Thoracic aorta (tissue), 2 donors: ENCODE measurements around the gene SGPP1. TPM values are rescaled to one million over a fixed set of nuclear protein-coding genes. Genes with fewer than 3 reads are reported as not detected.

Experiments used
- ATAC-seq: fragments of 150-250 bp; one replicate; pipeline ENCODE4 v1.8.0; 2017; ENCODE audit warnings: low read depth; ENCODE audit not compliant: insufficient number of reproducible peaks, low FRiP score
- DNase-seq: peaks from one replicate; pipeline ENCODE4 v3.0.0-alpha.2; 2020; ENCODE audit warnings: low spot score
- H3K27ac ChIP-seq, 2 donors: fragments of 200-600 bp; sonication (generic); 1 replicate in 1 of 2; 2 replicates in 1 of 2; pipeline ENCODE4 v1.5.1; 2016; ENCODE audit warnings: mild to moderate bottlenecking in 2 of 2, moderate library complexity in 2 of 2
- H3K27me3 ChIP-seq: fragments of 200-600 bp; sonication (generic); replicated peaks from 2 replicates; pipeline ENCODE4 v1.6.0; 2016; ENCODE audit warnings: mild to moderate bottlenecking; ENCODE audit not compliant: insufficient read depth
- H3K36me3 ChIP-seq: fragments of 200-600 bp; sonication (generic); one replicate; pipeline ENCODE4 v1.5.1; 2016
- H3K4me1 ChIP-seq, 2 donors: fragments of 200-600 bp; sonication (generic); 1 replicate in 1 of 2; 2 replicates in 1 of 2; pipeline versions ENCODE4 v1.5.1 to v1.6.0; 2016; ENCODE audit warnings: low read depth in 2 of 2, mild to moderate bottlenecking in 1 of 2; ENCODE audit not compliant: control insufficient read depth in 1 of 2
- H3K4me3 ChIP-seq: fragments of 200-600 bp; sonication (generic); 2 replicates; pipeline ENCODE4 v1.5.1; 2016; ENCODE audit warnings: mild to moderate bottlenecking
- H3K9me3 ChIP-seq: fragments of 200-600 bp; sonication (generic); 2 replicates; pipeline ENCODE4 v1.5.1; 2016
- total RNA-seq, 2 donors: library from RNA; depleted of rRNA; stranded (reverse); fragments of >200 nt; gene quantifications; one replicate each; pipeline versions ENCODE4 v1.1.0 to v1.2.3, GENCODE V29; 2016
- TF ChIP-seq, protein P1 (sequence below): fragments of 200-600 bp; sonication (generic); IDR thresholded peaks from one replicate; pipeline ENCODE4 v1.5.1; 2019; ENCODE audit warnings: antibody characterized with exemption

Gene SGPP1
- total RNA-seq, 2 donors from 2014 or later = 24.6 to 28.4 TPM

DNA sequence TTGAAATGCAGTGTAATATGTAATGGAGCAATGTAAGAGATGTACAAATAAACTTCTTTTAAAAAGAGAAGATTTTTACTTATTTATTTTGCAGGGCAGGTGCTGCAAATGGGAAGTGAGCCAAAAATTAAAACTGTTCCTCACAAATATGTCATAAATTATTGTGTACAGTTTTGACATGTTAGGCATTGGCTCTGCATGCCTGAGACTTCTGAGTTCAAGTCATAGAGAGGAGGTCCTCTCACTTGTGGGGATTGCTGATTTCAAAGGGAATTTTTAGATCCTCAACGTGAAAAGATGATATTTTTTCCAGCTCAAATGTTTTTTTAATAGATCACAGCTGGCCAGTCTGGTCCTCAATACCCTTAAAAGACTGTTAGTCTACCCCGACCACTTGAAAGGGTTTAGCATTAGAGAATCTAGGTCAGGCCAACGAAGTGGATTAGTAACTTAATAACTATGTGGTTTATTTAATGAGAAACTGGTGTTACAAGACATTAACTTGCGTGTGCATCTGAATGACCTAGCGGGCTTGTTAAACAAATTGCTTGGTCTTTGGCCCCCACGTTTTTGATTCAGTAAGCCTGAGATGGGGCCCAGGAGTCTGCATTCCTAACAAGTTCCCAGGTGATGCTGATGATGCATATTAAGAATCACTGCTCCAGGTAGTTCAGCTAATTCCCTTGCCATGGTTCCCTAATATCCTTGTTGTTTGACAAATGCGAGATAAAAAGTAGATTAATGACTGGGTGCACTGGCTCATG lies 55.3 kb downstream of the SGPP1 start:
- no peak overlapping the region for H3K4me3 ChIP-seq
- no peaks in the 10 kb centered on the region for H3K9me3 ChIP-seq
- no peak overlapping the region for H3K27ac ChIP-seq
- DNase-seq = no peak
- TF ChIP-seq, protein P1, sequence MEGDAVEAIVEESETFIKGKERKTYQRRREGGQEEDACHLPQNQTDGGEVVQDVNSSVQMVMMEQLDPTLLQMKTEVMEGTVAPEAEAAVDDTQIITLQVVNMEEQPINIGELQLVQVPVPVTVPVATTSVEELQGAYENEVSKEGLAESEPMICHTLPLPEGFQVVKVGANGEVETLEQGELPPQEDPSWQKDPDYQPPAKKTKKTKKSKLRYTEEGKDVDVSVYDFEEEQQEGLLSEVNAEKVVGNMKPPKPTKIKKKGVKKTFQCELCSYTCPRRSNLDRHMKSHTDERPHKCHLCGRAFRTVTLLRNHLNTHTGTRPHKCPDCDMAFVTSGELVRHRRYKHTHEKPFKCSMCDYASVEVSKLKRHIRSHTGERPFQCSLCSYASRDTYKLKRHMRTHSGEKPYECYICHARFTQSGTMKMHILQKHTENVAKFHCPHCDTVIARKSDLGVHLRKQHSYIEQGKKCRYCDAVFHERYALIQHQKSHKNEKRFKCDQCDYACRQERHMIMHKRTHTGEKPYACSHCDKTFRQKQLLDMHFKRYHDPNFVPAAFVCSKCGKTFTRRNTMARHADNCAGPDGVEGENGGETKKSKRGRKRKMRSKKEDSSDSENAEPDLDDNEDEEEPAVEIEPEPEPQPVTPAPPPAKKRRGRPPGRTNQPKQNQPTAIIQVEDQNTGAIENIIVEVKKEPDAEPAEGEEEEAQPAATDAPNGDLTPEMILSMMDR = no peak
- no peak for ATAC-seq
- no peaks in the 10 kb centered on the region for H3K27me3 ChIP-seq
- no peaks in the 10 kb centered on the region for H3K4me1 ChIP-seq
- no peaks in the 10 kb centered on the region for H3K36me3 ChIP-seq

DNA sequence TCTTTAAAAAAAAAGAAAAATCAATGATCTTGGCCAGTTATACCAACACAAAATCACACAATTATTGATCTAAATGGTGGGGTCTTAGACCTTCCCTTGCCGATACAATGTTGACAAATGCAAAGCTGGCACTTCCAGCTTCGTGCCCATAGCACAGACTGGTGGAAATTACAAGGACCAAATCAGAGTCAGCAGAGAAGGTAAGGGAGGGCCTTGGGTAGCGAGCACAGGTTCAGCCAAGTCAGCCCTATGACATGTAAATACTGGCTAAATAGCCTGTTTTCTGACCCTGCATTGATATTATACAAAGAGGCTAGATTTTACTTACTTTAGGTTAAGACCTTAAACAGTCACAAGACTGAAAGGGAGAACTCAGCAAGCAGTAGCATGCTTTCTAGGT lies 55.9 kb downstream of the SGPP1 start:
- no peaks in the 10 kb centered on the region for H3K9me3 ChIP-seq
- ATAC-seq = no peak
- H3K4me3 ChIP-seq = no peak overlapping the region
- DNase-seq = no peak
- no peaks in the 10 kb centered on the region for H3K36me3 ChIP-seq
- no peaks in the 10 kb centered on the region for H3K4me1 ChIP-seq
- TF ChIP-seq, protein P1 = no peak
- H3K27ac ChIP-seq = no peak overlapping the region
- H3K27me3 ChIP-seq = no peaks in the 10 kb centered on the region

GRCh38 chr14:63670692-63671091 lies 57.2 kb downstream of the SGPP1 start:
- no peak for DNase-seq
- Histone ChIP-seq H3K4me3 (no peak overlapping the region), H3K36me3 (no peaks in the 10 kb centered on the region), H3K27me3 (no peaks in the 10 kb centered on the region), H3K9me3 (no peaks in the 10 kb centered on the region), H3K27ac (no peak overlapping the region), H3K4me1 (no peaks in the 10 kb centered on the region)
- no peak for ATAC-seq
- TF ChIP-seq, protein P1 = no peak

DNA sequence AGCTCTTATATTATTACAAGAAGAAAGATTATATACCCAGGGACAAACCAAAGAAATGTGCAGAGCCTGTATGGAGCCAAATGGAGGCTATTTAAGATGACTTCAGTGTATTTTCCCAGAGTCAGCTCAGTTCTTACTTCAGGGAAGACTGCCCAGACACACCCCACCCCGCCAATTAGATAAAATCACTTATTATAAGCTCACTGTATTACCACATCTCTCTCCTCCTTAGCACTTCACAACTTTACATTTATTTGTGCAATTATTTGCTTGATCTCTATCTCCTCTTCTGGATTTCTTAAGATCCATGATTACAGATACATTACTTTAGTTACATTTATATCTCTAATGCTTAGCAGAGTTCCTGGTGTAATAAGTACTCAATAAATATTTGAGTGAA lies 61.5 kb downstream of the SGPP1 start:
- no peak for DNase-seq
- Histone ChIP-seq H3K27me3 (no peaks in the 10 kb centered on the region), H3K27ac (no peak overlapping the region), H3K4me3 (no peak overlapping the region), H3K4me1 (no peaks in the 10 kb centered on the region), H3K36me3 (no peaks in the 10 kb centered on the region), H3K9me3 (no peaks in the 10 kb centered on the region)
- ATAC-seq = no peak
- TF ChIP-seq, protein P1 = no peak

DNA sequence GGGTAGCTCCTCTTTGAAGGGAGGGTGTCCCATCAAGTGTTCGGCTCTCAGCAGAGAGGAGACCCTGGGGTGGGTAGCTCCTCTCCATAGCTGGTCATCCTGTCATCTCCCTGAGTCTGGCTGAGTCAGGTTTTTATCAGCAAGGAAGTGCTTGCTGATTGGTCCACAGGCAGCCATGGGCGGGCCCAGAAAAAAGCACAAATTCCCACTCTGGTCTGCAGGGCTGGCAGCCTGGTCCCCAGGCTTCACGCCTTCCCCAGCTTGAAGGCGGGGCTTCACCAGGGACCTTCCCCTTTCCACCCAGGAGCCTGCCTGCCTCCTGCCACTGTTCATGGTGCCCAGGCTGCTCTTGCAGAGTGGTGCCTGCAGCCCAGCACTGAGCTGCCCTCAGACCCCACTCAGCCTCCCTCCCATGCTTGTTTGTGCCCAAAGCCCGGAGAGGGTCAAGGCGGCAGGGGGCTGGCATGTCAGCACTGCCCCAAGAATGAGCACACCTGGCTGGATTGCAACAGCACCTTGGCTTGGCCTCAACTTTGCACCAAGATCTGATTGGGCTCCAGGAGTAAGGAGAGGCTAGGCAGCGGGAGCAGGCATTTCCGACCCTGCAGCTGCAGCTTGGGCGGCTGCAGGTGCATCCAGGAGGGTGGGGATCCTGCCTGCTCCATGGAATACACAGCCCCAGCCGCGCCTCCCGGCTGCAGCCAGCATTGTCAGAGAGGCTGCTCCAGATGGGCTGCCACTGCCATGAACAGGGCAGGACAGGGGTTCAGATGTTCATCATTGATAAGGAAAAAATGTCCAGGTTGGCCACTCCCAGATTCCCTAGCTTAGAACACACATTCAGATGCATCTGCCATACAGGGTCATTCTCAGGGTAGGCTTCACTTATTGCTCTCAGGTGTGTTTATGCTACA lies 64.2 kb downstream of the SGPP1 start:
- TF ChIP-seq, protein P1 = no peak
- Histone ChIP-seq H3K4me1 (no peaks in the 10 kb centered on the region), H3K27me3 (no peaks in the 10 kb centered on the region), H3K36me3 (no peaks in the 10 kb centered on the region), H3K27ac (no peak overlapping the region), H3K4me3 (no peak overlapping the region), H3K9me3 (no peaks in the 10 kb centered on the region)
- DNase-seq (no peak), ATAC-seq (no peak)
